HUES64 (cell line): Measurements from ENCODE around the gene AP3M1.

Source experiments
- H3K27ac ChIP-seq: 2 replicates; pipeline ENCODE4 v1.7.0; 2013; ENCODE audit warnings: low read depth, low read length, inconsistent platforms
- H3K27me3 ChIP-seq: 2 replicates; pipeline ENCODE4 v1.6.1; 2013; ENCODE audit warnings: mild to moderate bottlenecking, low read length; ENCODE audit not compliant: insufficient read depth
- H3K36me3 ChIP-seq: 2 replicates; pipeline ENCODE4 v1.6.1; 2013; ENCODE audit warnings: mild to moderate bottlenecking, low read length; ENCODE audit not compliant: insufficient read depth
- H3K4me1 ChIP-seq: 2 replicates; pipeline ENCODE4 v1.6.1; 2013; ENCODE audit warnings: mild to moderate bottlenecking, low read length, moderate library complexity; ENCODE audit not compliant: insufficient read depth
- H3K4me3 ChIP-seq: 2 replicates; pipeline ENCODE4 v1.5.1; 2013; ENCODE audit warnings: mild to moderate bottlenecking, low read length, moderate library complexity
- H3K9ac ChIP-seq: 2 replicates; pipeline ENCODE4 v1.6.1; 2013; ENCODE audit warnings: mild to moderate bottlenecking, low read depth, low read length
- H3K9me3 ChIP-seq: 2 replicates; pipeline ENCODE4 v1.6.1; 2013; ENCODE audit warnings: low read depth, low read length; ENCODE audit not compliant: insufficient read depth
- WGBS: fragments of 150-250, 120-280 bp; methylation state at CpG from one replicate; pipeline ENCODE4 v1.1.7; 2013; ENCODE audit warnings: missing lambda C conversion rate; 5-methylcytosine and 5-hydroxymethylcytosine counted together

Gene AP3M1

GRCh38 chr10:74137992-74138391 is 12.6 kb downstream of the AP3M1 start:
- Histone ChIP-seq H3K36me3 (peaks cover 60% of the 10 kb centered on the region), H3K9me3 (no peaks in the 10 kb centered on the region)
- WGBS: 94% methylated on average over 5 of the region's 5 CpGs

GRCh38 chr10:74135452-74135851 is 15.2 kb downstream of the AP3M1 start:
- no peak overlapping the region for H3K27ac ChIP-seq
- H3K4me3 ChIP-seq: no peak overlapping the region
- H3K27me3 ChIP-seq: no peaks in the 10 kb centered on the region
- H3K36me3 ChIP-seq: peaks cover 77% of the 10 kb centered on the region
- WGBS: 100% methylated on average over 1 of the region's 3 CpGs
- H3K4me1 ChIP-seq: no peaks in the 10 kb centered on the region
- no peak overlapping the region for H3K9ac ChIP-seq
- H3K9me3 ChIP-seq: no peaks in the 10 kb centered on the region

More at GRCh38 chr10:74137992-74138391, 12.6 kb downstream of the AP3M1 start:
- Histone ChIP-seq H3K4me1 (no peaks in the 10 kb centered on the region), H3K27me3 (no peaks in the 10 kb centered on the region), H3K9ac (no peak overlapping the region), H3K4me3 (no peak overlapping the region), H3K27ac (no peak overlapping the region)

GRCh38 chr10:74133923-74134820 is 16.5 kb downstream of the AP3M1 start:
- H3K9ac ChIP-seq: no peak overlapping the region
- no peaks in the 10 kb centered on the region for H3K4me1 ChIP-seq
- peaks cover 90% of the 10 kb centered on the region for H3K36me3 ChIP-seq
- no peaks in the 10 kb centered on the region for H3K27me3 ChIP-seq
- no peak overlapping the region for H3K4me3 ChIP-seq
- H3K27ac ChIP-seq: no peak overlapping the region
- 93% methylated on average over 10 of the region's 11 CpGs for WGBS
- no peaks in the 10 kb centered on the region for H3K9me3 ChIP-seq

- WGBS: 44% methylated on average over 1 of the region's 1 CpG
- H3K27ac ChIP-seq: no peak overlapping the region
- H3K4me3 ChIP-seq: no peak overlapping the region
- no peaks in the 10 kb centered on the region for H3K4me1 ChIP-seq
- H3K9ac ChIP-seq: no peak overlapping the region
- peaks cover 90% of the 10 kb centered on the region for H3K36me3 ChIP-seq
- H3K27me3 ChIP-seq: no peaks in the 10 kb centered on the region
- no peaks in the 10 kb centered on the region for H3K9me3 ChIP-seq
These were observed 27.5 kb downstream of the AP3M1 start for GRCh38 chr10:74123081-74123480.

GRCh38 chr10:74122060-74122459 is 28.6 kb downstream of the AP3M1 start:
- no peak overlapping the region for H3K9ac ChIP-seq
- 81% methylated on average over 3 of the region's 3 CpGs for WGBS
- H3K9me3 ChIP-seq: no peaks in the 10 kb centered on the region
- H3K4me3 ChIP-seq: no peak overlapping the region
- H3K36me3 ChIP-seq: peaks cover 92% of the 10 kb centered on the region
- no peak overlapping the region for H3K27ac ChIP-seq
- H3K27me3 ChIP-seq: no peaks in the 10 kb centered on the region
- H3K4me1 ChIP-seq: no peaks in the 10 kb centered on the region

GRCh38 chr10:74121368-74121767 is 29.3 kb downstream of the AP3M1 start:
- 81% methylated on average over 1 of the region's 1 CpG for WGBS
- Histone ChIP-seq H3K9ac (no peak overlapping the region), H3K9me3 (no peaks in the 10 kb centered on the region), H3K4me1 (no peaks in the 10 kb centered on the region), H3K27me3 (no peaks in the 10 kb centered on the region), H3K4me3 (no peak overlapping the region), H3K36me3 (peaks cover 96% of the 10 kb centered on the region), H3K27ac (no peak overlapping the region)

GRCh38 chr10:74120911-74121310 is 29.7 kb downstream of the AP3M1 start:
- 98% methylated on average over 1 of the region's 1 CpG for WGBS
- H3K27ac ChIP-seq: no peak overlapping the region

GRCh38 chr10:74118804-74119203 is 31.8 kb downstream of the AP3M1 start:
- Histone ChIP-seq H3K9ac (no peak overlapping the region), H3K27ac (0 out of 2 replicates have a peak overlapping the region, but pooled peaks have one; percentile 4), H3K4me3 (no peak overlapping the region), H3K9me3 (no peaks in the 10 kb centered on the region), H3K27me3 (no peaks in the 10 kb centered on the region), H3K36me3 (peaks cover 98% of the 10 kb centered on the region), H3K4me1 (no peaks in the 10 kb centered on the region)
- WGBS: 93% methylated on average over 3 of the region's 3 CpGs

More at GRCh38 chr10:74120911-74121310, 29.7 kb downstream of the AP3M1 start:
- no peak overlapping the region for H3K4me3 ChIP-seq
- H3K9me3 ChIP-seq: no peaks in the 10 kb centered on the region
- H3K36me3 ChIP-seq: peaks cover 96% of the 10 kb centered on the region
- no peaks in the 10 kb centered on the region for H3K27me3 ChIP-seq
- H3K4me1 ChIP-seq: no peaks in the 10 kb centered on the region
- no peak overlapping the region for H3K9ac ChIP-seq

- Histone ChIP-seq H3K27ac (no peak overlapping the region), H3K9me3 (no peaks in the 10 kb centered on the region), H3K36me3 (peaks cover 98% of the 10 kb centered on the region), H3K4me1 (no peaks in the 10 kb centered on the region), H3K4me3 (no peak overlapping the region), H3K9ac (no peak overlapping the region), H3K27me3 (no peaks in the 10 kb centered on the region)
- WGBS: 94% methylated on average over 4 of the region's 4 CpGs
These were observed 32.9 kb downstream of the AP3M1 start for GRCh38 chr10:74117738-74118137.

GRCh38 chr10:74114041-74114448 is 36.6 kb downstream of the AP3M1 start:
- Histone ChIP-seq H3K9ac (no peak overlapping the region), H3K36me3 (peaks cover 100% of the 10 kb centered on the region), H3K27me3 (no peaks in the 10 kb centered on the region), H3K4me1 (no peaks in the 10 kb centered on the region), H3K9me3 (no peaks in the 10 kb centered on the region), H3K4me3 (no peak overlapping the region), H3K27ac (no peak overlapping the region)
- 89% methylated on average over 12 of the region's 12 CpGs for WGBS

GRCh38 chr10:74113546-74113945 is 37.1 kb downstream of the AP3M1 start:
- Histone ChIP-seq H3K4me1 (no peaks in the 10 kb centered on the region), H3K27me3 (no peaks in the 10 kb centered on the region), H3K27ac (no peak overlapping the region), H3K36me3 (peaks cover 100% of the 10 kb centered on the region), H3K4me3 (no peak overlapping the region), H3K9ac (no peak overlapping the region), H3K9me3 (no peaks in the 10 kb centered on the region)
- 95% methylated on average over 1 of the region's 1 CpG for WGBS
